Measurements from ENCODE around the gene CITED4.

GRCh38 chr1:40907899-40908298, 45.7 kb upstream of the CITED4 start:
- no peak for TF ChIP-seq GABPA (IDR thresholded peaks at IDR 0.05; ENCODE audit: low read depth)
- no peak for TF ChIP-seq MAX (IDR thresholded peaks at IDR 0.05; ENCODE audit: low read depth)
- no peak for TF ChIP-seq GATA2 (CRISPR knock-in tag; IDR thresholded peaks at IDR 0.05)
- TF ChIP-seq CTCF (IDR thresholded peaks at IDR 0.05) = no peak
- no peak for TF ChIP-seq POLR2AphosphoS5 (IDR thresholded peaks at IDR 0.05; ENCODE audit: low read depth, low read length)
- TF ChIP-seq RFX5 (IDR thresholded peaks at IDR 0.05; ENCODE audit: low read length) = no peak
- TF ChIP-seq EP300 (IDR thresholded peaks at IDR 0.05; ENCODE audit: borderline replicate concordance in 1 of 2, low read depth in 1 of 2, low read length in 1 of 2) = no peak
- TF ChIP-seq TAF1 (IDR thresholded peaks at IDR 0.05; ENCODE audit: borderline replicate concordance, low read depth, low read length) = no peak
- no peak for TF ChIP-seq FOXM1 (IDR thresholded peaks at IDR 0.05; ENCODE audit: low read depth)
- no peak for TF ChIP-seq EZH2phosphoT487 (IDR thresholded peaks at IDR 0.05; ENCODE audit: borderline replicate concordance, low read depth)
- no peak for TF ChIP-seq RAD21 (IDR thresholded peaks at IDR 0.05; ENCODE audit: low read length)
- TF ChIP-seq JUND (IDR thresholded peaks at IDR 0.05) = no peak
